Natural killer cell (primary cell): ENCODE results near the gene TMEM182. TPM values are rescaled to one million over a fixed set of nuclear protein-coding genes. Genes with fewer than 3 reads are reported as not detected.

Source experiments
- ATAC-seq, 3 donors: fragments of 150-1000 bp in 2 of 3; fragments of 200-7000 bp in 1 of 3; cut with Tn5 transposase; 1 replicate in 1 of 3; 2 replicates in 2 of 3; pipeline ENCODE4 v1.10.0; 2021; ENCODE audit warnings: mild to moderate bottlenecking in 2 of 3, moderate library complexity in 2 of 3
- DNase-seq, 2 donors: peaks; one replicate each; pipeline versions ENCODE4 v3.0.0 to v3.0.0-alpha.2; 2013 to 2021; ENCODE audit warnings: mixed read lengths in 1 of 2
- H3K27ac ChIP-seq: one replicate; pipeline ENCODE4 v1.5.1; 2013; ENCODE audit warnings: mild to moderate bottlenecking, low read length
- H3K27me3 ChIP-seq: one replicate; pipeline ENCODE4 v1.6.1; 2013; ENCODE audit warnings: low read length; ENCODE audit not compliant: control insufficient read depth, insufficient read depth
- H3K36me3 ChIP-seq: one replicate; pipeline ENCODE4 v1.6.1; 2013; ENCODE audit warnings: low read length; ENCODE audit not compliant: control insufficient read depth, insufficient read depth
- H3K4me1 ChIP-seq: one replicate; pipeline ENCODE4 v1.6.1; 2013; ENCODE audit warnings: low read length; ENCODE audit not compliant: control insufficient read depth, insufficient read depth
- H3K4me3 ChIP-seq: one replicate; pipeline ENCODE4 v1.5.1; 2013; ENCODE audit warnings: low read length
- H3K9me3 ChIP-seq: one replicate; pipeline ENCODE4 v1.6.1; 2013; ENCODE audit warnings: low read length; ENCODE audit not compliant: control insufficient read depth, insufficient read depth
- H3K27ac Mint-ChIP-seq, 2 donors: one replicate each; pipeline ENCODE4 v1.8.0; 2022; ENCODE audit warnings: mild to moderate bottlenecking in 2 of 2, mixed read lengths in 2 of 2, moderate library complexity in 1 of 2
- H3K27me3 Mint-ChIP-seq, 2 donors: one replicate each; pipeline ENCODE4 v1.8.0; 2022; ENCODE audit warnings: low read depth in 2 of 2, mixed read lengths in 2 of 2
- H3K36me3 Mint-ChIP-seq: one replicate; pipeline ENCODE4 v1.8.0; 2022; ENCODE audit warnings: mixed read lengths
- H3K4me1 Mint-ChIP-seq, 2 donors: one replicate each; pipeline ENCODE4 v1.8.0; 2022; ENCODE audit warnings: mixed read lengths in 2 of 2
- H3K4me3 Mint-ChIP-seq: one replicate; pipeline ENCODE4 v1.8.0; 2022; ENCODE audit warnings: mild to moderate bottlenecking, moderate library complexity, mixed read lengths
- H3K9me3 Mint-ChIP-seq, 2 donors: one replicate each; pipeline ENCODE4 v1.8.0; 2022; ENCODE audit warnings: mixed read lengths in 2 of 2
- CTCF ChIP-seq: fragments of 200-600 bp; IDR thresholded peaks from one replicate; pipeline ENCODE4 v1.8.0; 2022; ENCODE audit warnings: antibody characterized with exemption
- WGBS: methylation state at CpG from one replicate; pipeline ENCODE4 v1.1.7; 2013; ENCODE audit warnings: missing lambda C conversion rate; ENCODE audit not compliant: insufficient coverage; 5-methylcytosine and 5-hydroxymethylcytosine counted together
- intact Hi-C: fragments of 100-400 bp; cut with micrococcal nuclease; formaldehyde crosslinking; loops from one replicate; pipeline ENCODE4 v1.14.2; 2022
- total RNA-seq, 4 donors: library from RNA; stranded (reverse); fragments of 120-200 nt in 1 of 4; gene quantifications; one replicate each; pipeline versions ENCODE4 v1.2.3 to v1.2.4, GENCODE V29; 2013 to 2022

Gene TMEM182
- total RNA-seq, 3 donors from 2014 or later (not counting 1 experiment from before 2014, with no cell fraction given): 3.2 to 4.9 (median 4.1) TPM

GRCh38 chr2:102843764-102844443, 82.1 kb downstream of the TMEM182 start:
- H3K4me3 Mint-ChIP-seq: no peak overlapping the region
- 83% methylated on average over 4 of the region's 4 CpGs for WGBS
- intact Hi-C loops: no loop called here

GRCh38 chr2:102844911-102845310, 83.1 kb downstream of the TMEM182 start:
- H3K4me3 Mint-ChIP-seq: no peak overlapping the region
- Histone ChIP-seq H3K4me1 (no peaks in the 10 kb centered on the region), H3K27me3 (no peaks in the 10 kb centered on the region), H3K9me3 (no peaks in the 10 kb centered on the region), H3K4me3 (no peak overlapping the region), H3K27ac (no peak overlapping the region), H3K36me3 (no peaks in the 10 kb centered on the region)
- H3K4me1 Mint-ChIP-seq: no peaks in the 10 kb centered on the region
- ATAC-seq (no peak), DNase-seq (no peak)
- no peaks in the 10 kb centered on the region for H3K36me3 Mint-ChIP-seq
- 92% methylated on average over 2 of the region's 3 CpGs for WGBS
- H3K27me3 Mint-ChIP-seq: peaks cover 15 to 20% of the 10 kb centered on the region in 2 donors
- H3K27ac Mint-ChIP-seq: no peak overlapping the region
- intact Hi-C loops: no loop called here
- TF ChIP-seq CTCF: no peak
- H3K9me3 Mint-ChIP-seq: no peaks in the 10 kb centered on the region

More at GRCh38 chr2:102843764-102844443, 82.1 kb downstream of the TMEM182 start:
- no peaks in the 10 kb centered on the region for H3K36me3 Mint-ChIP-seq
- Histone ChIP-seq H3K27me3 (no peaks in the 10 kb centered on the region), H3K9me3 (no peaks in the 10 kb centered on the region), H3K4me1 (no peaks in the 10 kb centered on the region), H3K4me3 (no peak overlapping the region), H3K27ac (no peak overlapping the region), H3K36me3 (no peaks in the 10 kb centered on the region)
- ATAC-seq: no peak
- H3K9me3 Mint-ChIP-seq: no peaks in the 10 kb centered on the region
- H3K27me3 Mint-ChIP-seq: peaks cover 8 to 11% of the 10 kb centered on the region in 2 donors
- no peak overlapping the region for H3K27ac Mint-ChIP-seq
- DNase-seq: no peak
- TF ChIP-seq CTCF: no peak
- no peaks in the 10 kb centered on the region for H3K4me1 Mint-ChIP-seq

- intact Hi-C loops: no loop called here
- H3K27ac ChIP-seq: no peak overlapping the region
- Mint-ChIP-seq H3K27me3 (peaks cover 17 to 32% of the 10 kb centered on the region in 2 donors), H3K4me3 (no peak overlapping the region), H3K36me3 (no peaks in the 10 kb centered on the region), H3K27ac (no peak overlapping the region), H3K4me1 (no peaks in the 10 kb centered on the region), H3K9me3 (no peaks in the 10 kb centered on the region)
- WGBS: 7% methylated on average over 12 of the region's 12 CpGs
- no peaks in the 10 kb centered on the region for H3K4me1 ChIP-seq
- no peaks in the 10 kb centered on the region for H3K36me3 ChIP-seq
- H3K4me3 ChIP-seq: no peak overlapping the region
- TF ChIP-seq CTCF: no peak
- no peaks in the 10 kb centered on the region for H3K27me3 ChIP-seq
- ATAC-seq (no peak), DNase-seq (peak in 1 of 2 donors; percentile 3)
- no peaks in the 10 kb centered on the region for H3K9me3 ChIP-seq
Measured at GRCh38 chr2:102848366-102848839, 86.6 kb downstream of the TMEM182 start.

GRCh38 chr2:102850888-102851287, 89.1 kb downstream of the TMEM182 start:
- Mint-ChIP-seq H3K27ac (no peak overlapping the region), H3K27me3 (peaks cover 17 to 37% of the 10 kb centered on the region in 2 donors), H3K36me3 (no peaks in the 10 kb centered on the region), H3K4me1 (no peaks in the 10 kb centered on the region), H3K9me3 (no peaks in the 10 kb centered on the region), H3K4me3 (no peak overlapping the region)
- Histone ChIP-seq H3K4me1 (no peaks in the 10 kb centered on the region), H3K27ac (no peak overlapping the region), H3K27me3 (no peaks in the 10 kb centered on the region), H3K36me3 (no peaks in the 10 kb centered on the region), H3K9me3 (no peaks in the 10 kb centered on the region), H3K4me3 (no peak overlapping the region)
- no peak for TF ChIP-seq CTCF
- 84% methylated on average over 6 of the region's 6 CpGs for WGBS
- ATAC-seq: no peak
- no peak for DNase-seq
- intact Hi-C loops: no loop called here
